HepG2 (cell line): Measurements from ENCODE around the gene SLC11A1. TPM values are rescaled to one million over a fixed set of nuclear protein-coding genes. Genes with fewer than 3 reads are reported as not detected.

Source experiments
- CC2D1A ChIP-seq: sonication (generic); formaldehyde crosslinking; IDR thresholded peaks from 2 replicates; pipeline ENCODE4 v1.8.1; 2023; ENCODE audit warnings: mild to moderate bottlenecking, missing genetic modification reagents
- HDAC2 ChIP-seq: sonication (generic); formaldehyde crosslinking; IDR thresholded peaks from 2 replicates; pipeline ENCODE4 v1.4.0; 2020; ENCODE audit warnings: missing genetic modification reagents
- KDM5B ChIP-seq: sonication (generic); formaldehyde crosslinking; IDR thresholded peaks from 2 replicates; pipeline ENCODE4 v1.4.0; 2020; ENCODE audit warnings: missing genetic modification reagents, mild to moderate bottlenecking, borderline replicate concordance
- NFKB2 ChIP-seq: sonication (generic); formaldehyde crosslinking; IDR thresholded peaks from 2 replicates; pipeline ENCODE4 v1.4.0; 2020; ENCODE audit warnings: missing genetic modification reagents, borderline replicate concordance
- NR0B2 ChIP-seq: sonication (generic); formaldehyde crosslinking; IDR thresholded peaks from 2 replicates; pipeline ENCODE4 v1.4.0; 2020; ENCODE audit warnings: mild to moderate bottlenecking, missing genetic modification reagents
- NR2C2 ChIP-seq: sonication (generic); formaldehyde crosslinking; IDR thresholded peaks from 2 replicates; pipeline ENCODE4 v1.4.0; 2020; ENCODE audit warnings: missing genetic modification reagents, mild to moderate bottlenecking, moderate library complexity, borderline replicate concordance
- RERE ChIP-seq: IDR thresholded peaks from 2 replicates; pipeline ENCODE4 v1.6.1; 2016; ENCODE audit warnings: low read depth, missing genetic modification reagents, missing compliant biosample characterization
- SP4 ChIP-seq: sonication (generic); formaldehyde crosslinking; IDR thresholded peaks from 2 replicates; pipeline ENCODE4 v1.8.1; 2023; ENCODE audit warnings: mild to moderate bottlenecking, missing genetic modification reagents
- TRIM24 ChIP-seq: sonication (generic); formaldehyde crosslinking; IDR thresholded peaks from 2 replicates; pipeline ENCODE4 v1.8.0; 2022; ENCODE audit warnings: mild to moderate bottlenecking, missing genetic modification reagents
- TSC22D2 ChIP-seq: sonication (generic); formaldehyde crosslinking; IDR thresholded peaks from 2 replicates; pipeline ENCODE4 v1.5.1; 2020; ENCODE audit warnings: missing genetic modification reagents, mild to moderate bottlenecking, borderline replicate concordance
- ZNF274 ChIP-seq: sonication (generic); formaldehyde crosslinking; IDR thresholded peaks from 2 replicates; pipeline ENCODE4 v1.5.1; 2020; ENCODE audit warnings: mild to moderate bottlenecking, missing genetic modification reagents
- ZNF335 ChIP-seq: sonication (generic); formaldehyde crosslinking; IDR thresholded peaks from 2 replicates; pipeline ENCODE4 v1.4.0; 2020; ENCODE audit warnings: missing genetic modification reagents
- ZNF337 ChIP-seq: sonication (generic); formaldehyde crosslinking; IDR thresholded peaks from 2 replicates; pipeline ENCODE4 v1.5.1; 2020; ENCODE audit warnings: missing genetic modification reagents, low read depth, mild to moderate bottlenecking, borderline replicate concordance
- ZNF513 ChIP-seq: sonication (generic); formaldehyde crosslinking; conservative IDR thresholded peaks from 2 replicates; pipeline ENCODE4 v1.5.0; 2020; ENCODE audit warnings: missing genetic modification reagents
- ZNF7 ChIP-seq: IDR thresholded peaks from 2 replicates; pipeline ENCODE4 v1.6.1; 2016; ENCODE audit warnings: missing biosample characterization, missing genetic modification reagents
- ZNF768 ChIP-seq: sonication (generic); formaldehyde crosslinking; IDR thresholded peaks from 2 replicates; pipeline ENCODE4 v1.4.0; 2020; ENCODE audit warnings: missing genetic modification reagents
- polyA plus RNA-seq, 8 experiments: library from polyadenylated mRNA; depleted of rRNA in 3 of 8; stranded (reverse) in 7 of 8; unstranded in 1 of 8; fragments of >200 nt; fragmentation: Illumina TruSeq in 4 of 8; extraction: Trizol in 4 of 8; gene quantifications; 2 replicates each; pipeline versions ENCODE4 v1.2.1 to v1.2.3, GENCODE V29; 2011 to 2016; ENCODE audit warnings: low read depth in 4 of 8, missing spikeins in 1 of 8, mixed read lengths in 1 of 8; ENCODE audit not compliant: insufficient read depth in 1 of 8
- total RNA-seq, 5 experiments: library from RNA; depleted of rRNA; stranded (reverse); fragments of >200 nt; fragmentation: Illumina TruSeq; extraction: Trizol; gene quantifications; 2 replicates each; pipeline ENCODE4 v1.2.3, GENCODE V29; 2016; ENCODE audit warnings: low read depth in 1 of 5
- TF ChIP-seq, protein P1 (sequence below): sonication (generic); formaldehyde crosslinking; IDR thresholded peaks from 2 replicates; pipeline ENCODE4 v1.5.0; 2020; ENCODE audit warnings: missing genetic modification reagents, mild to moderate bottlenecking, borderline replicate concordance
- TF ChIP-seq, protein P2 (sequence below): sonication (generic); formaldehyde crosslinking; IDR thresholded peaks from 2 replicates; pipeline ENCODE4 v1.8.1; 2023; ENCODE audit warnings: mild to moderate bottlenecking, missing genetic modification reagents
- TF ChIP-seq, protein P3 (sequence below): sonication (generic); formaldehyde crosslinking; IDR thresholded peaks from 2 replicates; pipeline ENCODE4 v1.4.0; 2020; ENCODE audit warnings: missing genetic modification reagents

SLC11A1 gene
- total and polyA plus RNA-seq, 2 of the 13 experiments (the other 11 are each of a cell fraction or from before 2014, with no cell fraction given): 0.33 to 2.3 TPM

DNA sequence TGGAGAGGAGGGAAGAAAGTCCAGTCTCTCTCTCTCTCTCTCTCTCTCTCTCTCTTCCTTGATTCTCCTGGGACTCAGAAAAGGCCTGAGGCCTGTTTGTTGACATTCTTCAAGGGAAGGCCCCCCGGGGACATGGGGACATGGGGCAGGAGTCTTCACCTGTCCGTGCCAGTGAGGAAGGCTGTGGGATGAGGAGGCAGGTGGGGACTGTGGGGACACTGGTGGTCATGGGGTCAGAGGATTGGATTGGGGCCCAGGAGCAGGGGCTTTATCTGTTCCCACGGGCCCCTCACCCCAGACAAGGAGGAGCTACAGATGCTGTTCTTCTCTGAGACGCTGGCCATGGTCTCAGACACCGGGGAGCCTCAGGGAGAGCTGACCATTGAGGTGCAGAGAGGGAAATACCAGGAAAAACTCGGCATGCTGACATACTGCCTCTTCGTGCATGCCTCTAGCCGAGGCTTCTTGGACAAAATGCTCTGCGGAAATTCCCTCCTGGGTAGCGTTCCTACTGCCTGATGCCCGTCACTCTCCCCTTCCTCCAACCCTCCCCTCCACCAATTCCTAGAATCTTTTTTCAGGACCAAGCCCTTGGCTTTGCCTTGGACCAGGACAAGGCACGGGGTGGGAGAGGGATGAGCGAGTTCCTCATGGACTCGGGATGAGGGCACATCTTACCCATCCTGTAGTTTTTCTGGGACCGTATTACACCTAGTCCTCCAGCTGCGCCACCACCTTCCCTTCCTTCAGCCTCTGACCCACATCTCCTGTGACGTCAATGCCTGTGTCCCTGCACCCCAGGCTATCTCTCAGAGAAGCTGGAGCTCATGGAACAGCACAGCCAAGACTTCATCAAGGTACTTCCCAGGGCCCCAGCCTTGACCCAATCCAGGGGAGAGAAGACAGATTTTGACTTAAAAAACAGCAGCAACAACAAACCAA is 24.6 kb upstream of the SLC11A1 start (continued):
- TF ChIP-seq, protein P1, sequence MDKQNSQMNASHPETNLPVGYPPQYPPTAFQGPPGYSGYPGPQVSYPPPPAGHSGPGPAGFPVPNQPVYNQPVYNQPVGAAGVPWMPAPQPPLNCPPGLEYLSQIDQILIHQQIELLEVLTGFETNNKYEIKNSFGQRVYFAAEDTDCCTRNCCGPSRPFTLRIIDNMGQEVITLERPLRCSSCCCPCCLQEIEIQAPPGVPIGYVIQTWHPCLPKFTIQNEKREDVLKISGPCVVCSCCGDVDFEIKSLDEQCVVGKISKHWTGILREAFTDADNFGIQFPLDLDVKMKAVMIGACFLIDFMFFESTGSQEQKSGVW (CRISPR knock-in tag): no peak
- TF ChIP-seq KDM5B (no peak), CC2D1A (CRISPR knock-in tag) (no peak), TRIM24 (CRISPR knock-in tag) (no peak), RERE (CRISPR knock-in tag) (no peak), ZNF768 (CRISPR knock-in tag) (no peak), ZNF7 (no peak), HDAC2 (no peak), SP4 (CRISPR knock-in tag) (no peak), NR0B2 (CRISPR knock-in tag) (no peak), ZNF335 (CRISPR knock-in tag) (no peak), NFKB2 (CRISPR knock-in tag) (no peak), TSC22D2 (0 out of 2 replicates have a peak, but pooled peaks have one; percentile 18), ZNF274 (CRISPR knock-in tag) (no peak), ZNF337 (CRISPR knock-in tag) (no peak), ZNF513 (CRISPR knock-in tag) (no peak), NR2C2 (CRISPR knock-in tag) (no peak)
- TF ChIP-seq, protein P2, sequence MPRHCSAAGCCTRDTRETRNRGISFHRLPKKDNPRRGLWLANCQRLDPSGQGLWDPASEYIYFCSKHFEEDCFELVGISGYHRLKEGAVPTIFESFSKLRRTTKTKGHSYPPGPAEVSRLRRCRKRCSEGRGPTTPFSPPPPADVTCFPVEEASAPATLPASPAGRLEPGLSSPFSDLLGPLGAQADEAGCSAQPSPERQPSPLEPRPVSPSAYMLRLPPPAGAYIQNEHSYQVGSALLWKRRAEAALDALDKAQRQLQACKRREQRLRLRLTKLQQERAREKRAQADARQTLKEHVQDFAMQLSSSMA: no peak
- TF ChIP-seq, protein P3, sequence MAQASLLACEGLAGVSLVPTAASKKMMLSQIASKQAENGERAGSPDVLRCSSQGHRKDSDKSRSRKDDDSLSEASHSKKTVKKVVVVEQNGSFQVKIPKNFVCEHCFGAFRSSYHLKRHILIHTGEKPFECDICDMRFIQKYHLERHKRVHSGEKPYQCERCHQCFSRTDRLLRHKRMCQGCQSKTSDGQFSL (CRISPR knock-in tag): no peak
